B cell (primary cell): ENCODE results near the gene PAX6. TPM values are rescaled to one million over a fixed set of nuclear protein-coding genes. Genes with fewer than 3 reads are reported as not detected.

Experiments
- ATAC-seq: fragments of 200-7000 bp; cut with Tn5 transposase; one replicate; pipeline ENCODE4 v1.10.0; 2021; ENCODE audit warnings: low read depth, mild to moderate bottlenecking, moderate number of reproducible peaks, moderate library complexity
- CTCF ChIA-PET: fragments of 350-600 bp; sonication (Branson Sonifier 250); formaldehyde crosslinking; loops from one replicate; lab custom pipeline; 2021; ENCODE audit warnings: antibody characterized with exemption, inconsistent platforms; lab: Charles Lee
- POLR2A ChIA-PET: fragments of 350-600 bp; sonication (Branson Sonifier 250); formaldehyde crosslinking; loops from one replicate; lab custom pipeline; 2021; ENCODE audit warnings: antibody characterized with exemption; lab: Charles Lee
- DNase-seq: peaks from one replicate; pipeline ENCODE4 v3.0.0; 2013
- H2AFZ ChIP-seq: 2 replicates; pipeline ENCODE4 v1.6.1; 2012; ENCODE audit warnings: mild to moderate bottlenecking, low read depth, low read length; ENCODE audit not compliant: insufficient read depth, poor library complexity, severe bottlenecking
- H3K27ac ChIP-seq, 2 donors: 1 replicate in 1 of 2; 2 replicates in 1 of 2; pipeline ENCODE4 v1.5.1; 2012 to 2013; ENCODE audit warnings: low read length in 2 of 2, mild to moderate bottlenecking in 2 of 2, moderate library complexity in 1 of 2
- H3K27me3 ChIP-seq, 4 experiments: fragments of 200-600 bp in 1 of 4; sonication (generic) in 1 of 4; replicated peaks in 1 of 4; 1 replicate in 2 of 4; 2 replicates in 2 of 4; pipeline versions ENCODE4 v1.6.1 to v1.7.0; 2013 to 2016; ENCODE audit warnings: low read length in 3 of 4, mild to moderate bottlenecking in 2 of 4, mixed read lengths in 1 of 4, moderate library complexity in 1 of 4; ENCODE audit not compliant: insufficient read depth in 4 of 4, control insufficient read depth in 3 of 4; ENCODE audit errors: control extremely low read depth in 1 of 4
- H3K36me3 ChIP-seq, 2 experiments: replicated peaks in 1 of 2; 1 replicate in 1 of 2; 2 replicates in 1 of 2; pipeline versions ENCODE4 v1.6.1 to v1.7.1; 2013; ENCODE audit warnings: low read length in 1 of 2; ENCODE audit not compliant: insufficient read depth in 2 of 2, control insufficient read depth in 1 of 2; ENCODE audit errors: control extremely low read depth in 1 of 2, extremely low read depth in 1 of 2
- H3K4me1 ChIP-seq, 2 donors: fragments of 200-600 bp in 1 of 2; sonication (generic) in 1 of 2; 1 replicate in 1 of 2; 2 replicates in 1 of 2; pipeline versions ENCODE4 v1.5.1 to v1.6.1; 2013 to 2017; ENCODE audit warnings: low read length in 2 of 2; ENCODE audit not compliant: control insufficient read depth in 2 of 2, insufficient read depth in 2 of 2
- H3K4me2 ChIP-seq: replicated peaks from 2 replicates; pipeline ENCODE3; 2012; ENCODE audit warnings: mild to moderate bottlenecking, low read depth, low read length; ENCODE audit not compliant: poor library complexity, severe bottlenecking
- H3K4me3 ChIP-seq, 5 experiments: fragments of 200-600 bp in 1 of 5; sonication (generic) in 1 of 5; 1 replicate in 3 of 5; 2 replicates in 2 of 5; pipeline versions ENCODE4 v1.5.1 to v1.7.0; 2011 to 2016; ENCODE audit warnings: low read length in 4 of 5, mild to moderate bottlenecking in 4 of 5, low read depth in 2 of 5, control low read depth in 1 of 5, moderate library complexity in 1 of 5; ENCODE audit not compliant: insufficient read depth in 1 of 5; ENCODE audit errors: control extremely low read depth in 1 of 5, extremely low read depth in 1 of 5
- H3K79me2 ChIP-seq: fragments of 200-600 bp; sonication (generic); one replicate; pipeline ENCODE4 v1.6.0; 2016; ENCODE audit warnings: low read length; ENCODE audit not compliant: control insufficient read depth, insufficient read depth
- H3K9ac ChIP-seq: fragments of 200-600 bp; sonication (generic); 2 replicates; pipeline ENCODE4 v1.6.1; 2017; ENCODE audit warnings: mild to moderate bottlenecking, low read length, moderate library complexity
- H3K9me3 ChIP-seq, 3 donors: one replicate each; pipeline versions ENCODE4 v1.6.1 to v1.7.1; 2013; ENCODE audit warnings: low read length in 2 of 3; ENCODE audit not compliant: control insufficient read depth in 2 of 3, insufficient read depth in 1 of 3; ENCODE audit errors: control extremely low read depth in 1 of 3
- H4K20me1 ChIP-seq: 2 replicates; pipeline ENCODE4 v1.6.0; 2012; ENCODE audit warnings: mild to moderate bottlenecking, low read length; ENCODE audit not compliant: insufficient read depth, control insufficient read depth, poor library complexity, severe bottlenecking
- H3K27ac Mint-ChIP-seq: one replicate; pipeline ENCODE4 v1.8.0; 2021; ENCODE audit warnings: mixed read lengths
- H3K27me3 Mint-ChIP-seq: one replicate; pipeline ENCODE4 v1.8.0; 2021; ENCODE audit warnings: mixed read lengths
- H3K4me1 Mint-ChIP-seq: one replicate; pipeline ENCODE4 v1.8.0; 2021; ENCODE audit warnings: mixed read lengths
- H3K4me3 Mint-ChIP-seq: one replicate; pipeline ENCODE4 v1.8.0; 2021; ENCODE audit warnings: mixed read lengths
- H3K9me3 Mint-ChIP-seq: one replicate; pipeline ENCODE4 v1.8.0; 2022; ENCODE audit warnings: mixed read lengths; ENCODE audit not compliant: insufficient read depth
- CTCF ChIP-seq: fragments of 200-600 bp; IDR thresholded peaks from one replicate; pipeline ENCODE4 v1.8.0; 2022; ENCODE audit warnings: antibody characterized with exemption, mild to moderate bottlenecking
- EZH2 ChIP-seq: IDR thresholded peaks from 2 replicates; pipeline ENCODE4 v1.6.1; 2012; ENCODE audit warnings: borderline replicate concordance, low read depth, mild to moderate bottlenecking, moderate library complexity, low read length; ENCODE audit not compliant: insufficient read depth, poor library complexity, severe bottlenecking
- WGBS: methylation state at CpG from one replicate; pipeline ENCODE4 v1.1.5; 2013; ENCODE audit warnings: missing lambda C conversion rate; ENCODE audit not compliant: insufficient coverage; 5-methylcytosine and 5-hydroxymethylcytosine counted together
- intact Hi-C: fragments of 100-400 bp; cut with micrococcal nuclease; formaldehyde crosslinking; loops from one replicate; pipeline ENCODE4 v1.10.0; 2022
- polyA plus RNA-seq: library from polyadenylated mRNA; depleted of rRNA; stranded (reverse); fragments of >200 nt; gene quantifications from 2 replicates; pipeline ENCODE4 v1.2.3, GENCODE V29; 2012
- total RNA-seq, 2 donors: library from RNA; stranded (reverse); fragments of 120-200 nt in 1 of 2; gene quantifications; 1 replicate in 1 of 2; 2 replicates in 1 of 2; pipeline versions ENCODE4 v1.2.3 to v1.2.4, GENCODE V29; 2013 to 2022

PAX6 gene
- total and polyA plus RNA-seq, 2 donors (not counting 1 experiment from before 2014, with no cell fraction given), result not detected

GRCh38 chr11:31845331-31845730 is 34.2 kb upstream of the PAX6 start:
- POLR2A ChIA-PET, result no interaction called here
- H4K20me1 ChIP-seq, result no peaks in the 10 kb centered on the region
- no peak for DNase-seq
- CTCF ChIA-PET, result no interaction called here
- no CpG with 5 or more reads among the region's 1 CpG for WGBS
- TF ChIP-seq EZH2, result no peak
- no peak for TF ChIP-seq CTCF
- ATAC-seq, result no peak
- no peak overlapping the region for H2AFZ ChIP-seq
- peaks cover 0 to 4% (median 0%) of the 10 kb centered on the region in 3 donors for H3K9me3 ChIP-seq
- H3K27me3 ChIP-seq, result peaks cover 0 to 5% (median 2%) of the 10 kb centered on the region in 4 experiments
- Mint-ChIP-seq H3K4me3 (no peak overlapping the region), H3K4me1 (no peaks in the 10 kb centered on the region), H3K9me3 (no peaks in the 10 kb centered on the region), H3K27ac (no peak overlapping the region), H3K27me3 (peaks cover 32% of the 10 kb centered on the region)
- H3K27ac ChIP-seq, result no peak overlapping the region
- H3K9ac ChIP-seq, result no peak overlapping the region
- no peak overlapping the region for H3K4me3 ChIP-seq
- H3K4me2 ChIP-seq, result no peak overlapping the region
- H3K79me2 ChIP-seq, result no peaks in the 10 kb centered on the region
- no peaks in the 10 kb centered on the region for H3K4me1 ChIP-seq
- intact Hi-C loops, result no loop called here
- no peaks in the 10 kb centered on the region for H3K36me3 ChIP-seq

- Histone ChIP-seq H3K36me3 (no peaks in the 10 kb centered on the region), H3K4me1 (no peaks in the 10 kb centered on the region), H3K27ac (no peak overlapping the region), H2AFZ (no peak overlapping the region), H3K4me3 (no peak overlapping the region), H3K79me2 (no peaks in the 10 kb centered on the region), H3K9me3 (peaks cover 0 to 4% (median 0%) of the 10 kb centered on the region in 3 donors), H4K20me1 (no peaks in the 10 kb centered on the region), H3K27me3 (peaks cover 0 to 10% (median 2%) of the 10 kb centered on the region in 4 experiments), H3K4me2 (no peak overlapping the region), H3K9ac (no peak overlapping the region)
- Mint-ChIP-seq H3K27me3 (peaks cover 33% of the 10 kb centered on the region), H3K4me1 (no peaks in the 10 kb centered on the region), H3K4me3 (no peak overlapping the region), H3K27ac (no peak overlapping the region), H3K9me3 (no peaks in the 10 kb centered on the region)
- ChIA-PET CTCF (no interaction called here), POLR2A (no interaction called here)
- no CpG with 5 or more reads among the region's 6 CpGs for WGBS
- ATAC-seq (no peak), DNase-seq (no peak)
- intact Hi-C loops, result no loop called here
- TF ChIP-seq CTCF (no peak), EZH2 (no peak)
These were observed 33.2 kb upstream of the PAX6 start for GRCh38 chr11:31844351-31844750.
